Right lobe of liver (tissue), 4 donors: ENCODE measurements around the gene SH2B3.

Experiments used
- POLR2A ChIP-seq: fragments of 450-650 bp; IDR thresholded peaks from one replicate; pipeline ENCODE4 v1.6.1; 2017; ENCODE audit warnings: antibody characterized with exemption, mild to moderate bottlenecking
- TF ChIP-seq, protein P1 (sequence below), 4 donors: fragments of 200-600 bp in 3 of 4; fragments of 450-650 bp in 1 of 4; IDR thresholded peaks; one replicate each; pipeline versions ENCODE4 v1.5.1 to v1.8.0; 2016 to 2022; ENCODE audit warnings: antibody characterized with exemption in 4 of 4, mild to moderate bottlenecking in 2 of 4
- donor health status: DM: no; HTN: no; CAD: no.
- donor health status: DM: no; HTN: no; CAD: no.
- donor health status: DM: no; HTN: yes; CAD: no.

DNA sequence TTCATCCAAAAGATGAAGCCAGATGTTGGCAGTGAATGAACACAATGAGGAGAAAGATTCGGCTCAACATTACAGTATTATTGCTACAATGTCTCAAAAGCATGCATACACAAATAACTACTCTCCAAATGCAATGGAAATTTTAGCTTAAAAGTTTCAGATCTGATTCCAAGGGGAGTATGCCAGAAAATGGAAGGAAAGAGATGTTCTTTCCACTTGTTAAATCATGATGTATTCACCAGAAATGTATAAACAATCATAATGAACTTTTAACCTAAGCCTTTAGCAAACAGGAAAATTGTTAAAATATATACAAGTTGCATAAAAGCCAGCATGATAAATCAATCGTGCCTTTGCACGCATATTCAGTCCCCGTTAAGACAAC is 62.1 kb downstream of the SH2B3 start:
- TF ChIP-seq, protein P1, sequence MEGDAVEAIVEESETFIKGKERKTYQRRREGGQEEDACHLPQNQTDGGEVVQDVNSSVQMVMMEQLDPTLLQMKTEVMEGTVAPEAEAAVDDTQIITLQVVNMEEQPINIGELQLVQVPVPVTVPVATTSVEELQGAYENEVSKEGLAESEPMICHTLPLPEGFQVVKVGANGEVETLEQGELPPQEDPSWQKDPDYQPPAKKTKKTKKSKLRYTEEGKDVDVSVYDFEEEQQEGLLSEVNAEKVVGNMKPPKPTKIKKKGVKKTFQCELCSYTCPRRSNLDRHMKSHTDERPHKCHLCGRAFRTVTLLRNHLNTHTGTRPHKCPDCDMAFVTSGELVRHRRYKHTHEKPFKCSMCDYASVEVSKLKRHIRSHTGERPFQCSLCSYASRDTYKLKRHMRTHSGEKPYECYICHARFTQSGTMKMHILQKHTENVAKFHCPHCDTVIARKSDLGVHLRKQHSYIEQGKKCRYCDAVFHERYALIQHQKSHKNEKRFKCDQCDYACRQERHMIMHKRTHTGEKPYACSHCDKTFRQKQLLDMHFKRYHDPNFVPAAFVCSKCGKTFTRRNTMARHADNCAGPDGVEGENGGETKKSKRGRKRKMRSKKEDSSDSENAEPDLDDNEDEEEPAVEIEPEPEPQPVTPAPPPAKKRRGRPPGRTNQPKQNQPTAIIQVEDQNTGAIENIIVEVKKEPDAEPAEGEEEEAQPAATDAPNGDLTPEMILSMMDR (IDR thresholded peaks at IDR 0.05), result no peak
- TF ChIP-seq POLR2A, result no peak
